Spinal cord (tissue), 10 donors: ENCODE results near the gene HS3ST5. TPM values are rescaled to one million over a fixed set of nuclear protein-coding genes. Genes with fewer than 3 reads are reported as not detected.

Source experiments
- DNase-seq, 6 donors: peaks; one replicate each; pipeline versions ENCODE4 v3.0.0 to v3.0.0-alpha.2; 2013 to 2015; ENCODE audit warnings: low spot score in 6 of 6, low read depth in 4 of 6
- H3K27ac ChIP-seq: one replicate; pipeline ENCODE4 v1.5.1; 2013; ENCODE audit warnings: low read depth, low read length, control low read depth
- H3K27me3 ChIP-seq: one replicate; pipeline ENCODE4 v1.6.1; 2013; ENCODE audit warnings: low read length; ENCODE audit not compliant: control insufficient read depth, insufficient read depth
- H3K36me3 ChIP-seq: one replicate; pipeline ENCODE4 v1.6.1; 2013; ENCODE audit warnings: low read length; ENCODE audit not compliant: control insufficient read depth, insufficient read depth
- H3K4me1 ChIP-seq: one replicate; pipeline ENCODE4 v1.6.1; 2013; ENCODE audit warnings: low read length; ENCODE audit not compliant: control insufficient read depth, insufficient read depth
- H3K4me3 ChIP-seq: one replicate; pipeline ENCODE4 v1.5.1; 2013; ENCODE audit warnings: low read depth, low read length, control low read depth
- H3K9me3 ChIP-seq: one replicate; pipeline ENCODE4 v1.6.1; 2013; ENCODE audit warnings: low read length; ENCODE audit not compliant: control insufficient read depth, insufficient read depth
- WGBS: methylation state at CpG from one replicate; pipeline ENCODE4 v1.1.5; 2013; ENCODE audit warnings: missing lambda C conversion rate; ENCODE audit not compliant: insufficient coverage; 5-methylcytosine and 5-hydroxymethylcytosine counted together
- polyA plus RNA-seq, 2 donors: library from polyadenylated mRNA; unstranded; fragments of 120-200 nt; gene quantifications; one replicate each; pipeline ENCODE4 v1.2.1, GENCODE V29; 2013; ENCODE audit not compliant: insufficient read length in 2 of 2
- small RNA-seq: library from RNA; depleted of rRNA; stranded (forward); fragments of <200 nt; gene quantifications from one replicate; pipeline ENCODE3, GENCODE V24; 2014; ENCODE audit warnings: low replicate concordance
- total RNA-seq, 2 donors: library from RNA; depleted of rRNA in 1 of 2; stranded (reverse); fragments of 120-200 nt in 1 of 2; fragments of >200 nt in 1 of 2; gene quantifications; one replicate each; pipeline versions ENCODE4 v1.2.3 to v1.2.4, GENCODE V29; 2013 to 2014
- donor health status: healthy.

Gene HS3ST5
- total and polyA plus RNA-seq, 4 donors: 4.1 to 25.8 (median 21.9) TPM

GRCh38 chr6:114010540-114010939 is 332.3 kb downstream of the HS3ST5 start:
- Histone ChIP-seq H3K4me1 (no peaks in the 10 kb centered on the region), H3K27ac (no peak overlapping the region), H3K36me3 (no peaks in the 10 kb centered on the region), H3K4me3 (no peak overlapping the region), H3K27me3 (no peaks in the 10 kb centered on the region), H3K9me3 (no peaks in the 10 kb centered on the region)
- WGBS: 90% methylated on average over 2 of the region's 2 CpGs
- no peak for DNase-seq

- DNase-seq: no peak
- Histone ChIP-seq H3K4me1 (no peaks in the 10 kb centered on the region), H3K36me3 (no peaks in the 10 kb centered on the region), H3K4me3 (no peak overlapping the region), H3K27ac (no peak overlapping the region), H3K9me3 (peaks cover 1% of the 10 kb centered on the region), H3K27me3 (no peaks in the 10 kb centered on the region)
- WGBS: no CpG with 5 or more reads among the region's 2 CpGs
These were observed 333.6 kb downstream of the HS3ST5 start for GRCh38 chr6:114009192-114009591.

- H3K4me1 ChIP-seq: no peaks in the 10 kb centered on the region
- H3K9me3 ChIP-seq: peaks cover 1% of the 10 kb centered on the region
- no peaks in the 10 kb centered on the region for H3K36me3 ChIP-seq
- no peaks in the 10 kb centered on the region for H3K27me3 ChIP-seq
- no peak overlapping the region for H3K27ac ChIP-seq
- WGBS: no CpG with 5 or more reads among the region's 4 CpGs
- no peak for DNase-seq
- no peak overlapping the region for H3K4me3 ChIP-seq
These were observed 334.5 kb downstream of the HS3ST5 start for GRCh38 chr6:114008331-114008730.

- Histone ChIP-seq H3K36me3 (no peaks in the 10 kb centered on the region), H3K9me3 (peaks cover 1% of the 10 kb centered on the region), H3K4me1 (no peaks in the 10 kb centered on the region), H3K27me3 (no peaks in the 10 kb centered on the region), H3K4me3 (no peak overlapping the region), H3K27ac (no peak overlapping the region)
- DNase-seq: no peak
- 100% methylated on average over 2 of the region's 2 CpGs for WGBS
These were observed 335.3 kb downstream of the HS3ST5 start for GRCh38 chr6:114007516-114007915.

Small RNA genes lying within 50 kb of the gene (small RNA-seq; reads per million reads assigned to genes)
- not detected for gene RNA5SP213
